Stomach smooth muscle (tissue), 2 donors: Measurements from ENCODE around the gene BMPER.

Source experiments
- H3K27ac ChIP-seq: one replicate; pipeline ENCODE4 v1.7.0; 2013; ENCODE audit warnings: mild to moderate bottlenecking, low read length, inconsistent platforms
- H3K27me3 ChIP-seq, 2 donors: one replicate each; pipeline ENCODE4 v1.7.0; 2013; ENCODE audit warnings: low read length in 2 of 2; ENCODE audit not compliant: insufficient read depth in 2 of 2, control insufficient read depth in 1 of 2
- H3K36me3 ChIP-seq, 2 donors: one replicate each; pipeline ENCODE4 v1.7.0; 2013; ENCODE audit warnings: low read length in 2 of 2; ENCODE audit not compliant: control insufficient read depth in 2 of 2, insufficient read depth in 2 of 2
- H3K4me1 ChIP-seq: one replicate; pipeline ENCODE4 v1.7.0; 2013; ENCODE audit warnings: low read length; ENCODE audit not compliant: control insufficient read depth, insufficient read depth
- H3K4me3 ChIP-seq, 2 donors: one replicate each; pipeline ENCODE4 v1.7.0; 2013; ENCODE audit warnings: low read length in 2 of 2
- H3K9ac ChIP-seq, 2 donors: one replicate each; pipeline ENCODE4 v1.7.0; 2013; ENCODE audit warnings: low read length in 2 of 2, mild to moderate bottlenecking in 1 of 2
- H3K9me3 ChIP-seq, 2 donors: one replicate each; pipeline ENCODE4 v1.7.0; 2013; ENCODE audit warnings: low read length in 2 of 2; ENCODE audit not compliant: control insufficient read depth in 2 of 2
- donor health status: healthy.
- donor health status: Pancreatic carcinoma.

BMPER gene

DNA sequence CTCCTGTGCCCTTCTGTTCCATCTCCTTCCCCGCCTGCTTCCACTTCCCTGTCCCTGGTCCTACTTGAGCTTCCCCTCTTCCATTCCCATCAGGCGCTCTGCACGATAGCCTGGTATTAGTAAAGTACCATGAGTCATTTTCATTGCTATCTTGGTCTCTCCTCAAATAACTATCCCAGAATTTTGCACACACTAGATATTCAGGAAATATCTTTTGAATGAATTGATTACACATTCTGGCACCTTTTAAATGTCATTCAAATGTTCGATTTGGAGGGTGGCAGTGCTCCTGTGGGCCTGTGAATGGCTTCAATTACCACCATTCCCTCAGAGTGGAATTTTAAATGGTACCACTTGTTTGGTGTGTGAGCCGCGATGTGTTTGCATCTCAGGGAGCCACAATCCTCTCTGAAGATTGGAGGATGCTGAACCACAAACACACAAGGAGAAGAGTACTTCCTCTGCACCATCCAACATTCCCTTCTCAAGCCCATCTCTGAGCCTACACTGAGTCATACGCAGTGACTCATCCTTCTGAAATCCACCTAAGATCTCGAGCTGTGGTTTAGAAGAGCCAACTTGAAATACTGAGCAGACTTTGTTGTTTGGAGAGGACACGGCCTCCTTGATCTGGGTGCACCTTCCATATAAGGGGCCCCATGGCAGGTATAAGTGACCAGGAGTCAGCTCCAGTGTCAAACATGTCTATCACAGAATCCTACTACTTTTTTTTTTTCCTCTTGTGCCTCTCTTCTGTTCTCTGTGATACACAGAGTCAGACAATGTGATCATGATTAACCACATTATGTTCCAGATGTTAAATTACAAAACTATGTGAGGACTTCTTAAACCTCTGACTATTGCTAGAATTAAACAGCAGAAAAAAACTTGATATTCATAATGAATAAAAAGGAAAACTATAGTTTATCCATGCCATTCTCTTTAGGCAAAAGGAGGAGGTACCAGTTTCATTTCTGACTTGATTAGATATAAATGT, 81.9 kb downstream of the BMPER start:
- Histone ChIP-seq H3K27ac (no peak overlapping the region), H3K4me3 (no peak overlapping the region), H3K27me3 (no peaks in the 10 kb centered on the region), H3K36me3 (no peaks in the 10 kb centered on the region), H3K4me1 (no peaks in the 10 kb centered on the region), H3K9ac (no peak overlapping the region), H3K9me3 (no peaks in the 10 kb centered on the region)

DNA sequence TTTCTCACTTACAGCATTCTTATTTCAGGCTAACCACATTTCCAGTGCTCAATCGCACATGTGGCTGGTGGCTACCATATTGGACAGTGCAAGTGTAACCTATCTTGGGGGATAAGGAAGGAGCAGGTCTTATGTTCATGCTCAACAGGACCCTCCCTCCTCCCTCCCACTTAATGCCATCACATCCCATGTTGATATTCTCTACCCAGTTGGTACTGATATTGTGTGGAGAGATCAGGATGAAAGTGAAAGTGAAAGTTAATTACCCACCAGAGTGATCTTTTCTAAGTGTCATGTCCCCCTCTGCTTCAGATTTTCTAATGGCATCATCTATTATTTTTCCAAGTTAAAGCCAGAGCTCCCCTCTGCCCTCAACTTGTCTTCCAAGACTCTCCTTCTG, 91.6 kb downstream of the BMPER start:
- H3K4me1 ChIP-seq = no peaks in the 10 kb centered on the region
- no peak overlapping the region for H3K4me3 ChIP-seq
- no peaks in the 10 kb centered on the region for H3K27me3 ChIP-seq
- H3K36me3 ChIP-seq = peaks cover 0 to 2% of the 10 kb centered on the region in 2 donors
- no peaks in the 10 kb centered on the region for H3K9me3 ChIP-seq
- H3K27ac ChIP-seq = no peak overlapping the region
- H3K9ac ChIP-seq = no peak overlapping the region

DNA sequence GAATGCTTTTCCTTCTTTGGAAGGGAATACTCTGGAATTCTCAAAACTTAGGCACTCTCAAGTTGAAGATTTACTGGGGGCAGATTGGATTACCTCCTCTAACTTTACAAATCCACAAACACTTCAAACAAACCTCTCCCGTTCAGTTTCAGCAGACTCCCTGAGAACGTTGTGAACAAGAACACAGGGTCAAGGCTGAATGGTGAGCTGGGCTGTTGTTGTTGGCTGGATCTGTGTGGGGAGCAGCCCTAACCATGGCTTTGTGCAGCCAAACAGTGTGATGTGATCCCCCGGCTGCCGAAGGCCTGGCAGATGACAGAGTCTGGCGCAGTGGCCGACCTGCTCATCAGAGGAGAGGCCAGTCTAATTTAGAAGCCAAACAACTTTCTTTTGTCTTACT, 93.1 kb downstream of the BMPER start:
- no peak overlapping the region for H3K4me3 ChIP-seq
- no peaks in the 10 kb centered on the region for H3K9me3 ChIP-seq
- H3K36me3 ChIP-seq = peaks cover 0 to 2% of the 10 kb centered on the region in 2 donors
- H3K27me3 ChIP-seq = no peaks in the 10 kb centered on the region
- no peak overlapping the region for H3K27ac ChIP-seq
- no peaks in the 10 kb centered on the region for H3K4me1 ChIP-seq
- H3K9ac ChIP-seq = no peak overlapping the region

GRCh38 chr7:34011017-34011695, 105.8 kb downstream of the BMPER start:
- H3K36me3 ChIP-seq = no peaks in the 10 kb centered on the region
- H3K4me1 ChIP-seq = peaks cover 3% of the 10 kb centered on the region
- no peaks in the 10 kb centered on the region for H3K9me3 ChIP-seq
- no peak overlapping the region for H3K27ac ChIP-seq
- H3K27me3 ChIP-seq = no peaks in the 10 kb centered on the region
- no peak overlapping the region for H3K9ac ChIP-seq
- H3K4me3 ChIP-seq = no peak overlapping the region

DNA sequence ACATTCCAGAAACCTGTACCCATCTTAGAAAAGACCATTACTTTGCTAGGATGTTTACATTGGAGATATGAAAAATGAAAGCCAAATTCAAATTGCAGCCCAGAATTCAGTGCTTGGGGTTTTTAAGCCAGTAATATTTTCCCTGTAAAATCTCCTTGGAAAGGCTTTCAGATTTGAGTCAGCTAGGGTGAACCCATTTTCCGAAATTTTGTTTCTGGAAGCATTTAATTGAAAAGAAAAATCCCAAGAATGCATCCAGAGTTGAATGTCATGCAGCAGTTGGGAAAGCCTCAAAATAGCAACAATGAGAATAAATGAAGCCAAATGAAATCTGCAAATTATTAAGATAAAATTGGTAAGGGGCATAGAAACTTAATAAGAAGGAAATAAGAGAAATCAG, 106.4 kb downstream of the BMPER start:
- no peak overlapping the region for H3K27ac ChIP-seq
- no peak overlapping the region for H3K4me3 ChIP-seq
- peaks cover 3% of the 10 kb centered on the region for H3K4me1 ChIP-seq
- no peak overlapping the region for H3K9ac ChIP-seq
- no peaks in the 10 kb centered on the region for H3K27me3 ChIP-seq
- no peaks in the 10 kb centered on the region for H3K36me3 ChIP-seq
- no peaks in the 10 kb centered on the region for H3K9me3 ChIP-seq

GRCh38 chr7:34013421-34013820, 108.1 kb downstream of the BMPER start:
- Histone ChIP-seq H3K27me3 (no peaks in the 10 kb centered on the region), H3K9me3 (no peaks in the 10 kb centered on the region), H3K4me1 (peaks cover 3% of the 10 kb centered on the region), H3K9ac (no peak overlapping the region), H3K27ac (no peak overlapping the region), H3K4me3 (no peak overlapping the region), H3K36me3 (no peaks in the 10 kb centered on the region)

GRCh38 chr7:34015651-34016050, 110.3 kb downstream of the BMPER start:
- H3K27me3 ChIP-seq = no peaks in the 10 kb centered on the region
- H3K36me3 ChIP-seq = no peaks in the 10 kb centered on the region
- H3K27ac ChIP-seq = no peak overlapping the region
- no peak overlapping the region for H3K9ac ChIP-seq
- H3K4me1 ChIP-seq = peaks cover 3% of the 10 kb centered on the region
- no peak overlapping the region for H3K4me3 ChIP-seq
- no peaks in the 10 kb centered on the region for H3K9me3 ChIP-seq

DNA sequence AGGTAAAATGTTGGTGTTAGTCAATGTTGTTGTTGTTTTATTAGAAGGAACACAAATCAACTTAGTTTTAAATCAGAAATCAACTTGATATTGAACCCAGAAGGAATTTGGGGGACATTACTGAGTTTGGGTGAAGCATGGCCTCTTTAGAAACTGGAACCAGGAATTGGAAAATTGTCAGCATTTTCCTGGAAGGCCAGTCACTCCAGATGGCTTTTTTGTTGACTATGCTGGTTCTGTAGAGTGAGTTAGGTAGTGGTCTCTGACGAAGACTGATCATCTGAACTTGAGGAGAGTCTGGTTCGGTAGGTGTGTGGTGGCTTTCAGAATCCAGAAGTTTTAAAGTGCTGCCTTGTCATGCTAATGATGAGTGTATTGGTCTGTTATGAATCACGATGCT, 111.5 kb downstream of the BMPER start:
- no peaks in the 10 kb centered on the region for H3K36me3 ChIP-seq
- H3K9me3 ChIP-seq = no peaks in the 10 kb centered on the region
- no peaks in the 10 kb centered on the region for H3K4me1 ChIP-seq
- no peak overlapping the region for H3K9ac ChIP-seq
- H3K4me3 ChIP-seq = no peak overlapping the region
- H3K27ac ChIP-seq = no peak overlapping the region
- no peaks in the 10 kb centered on the region for H3K27me3 ChIP-seq

GRCh38 chr7:34019301-34019790, 114.0 kb downstream of the BMPER start:
- Histone ChIP-seq H3K9ac (no peak overlapping the region), H3K36me3 (no peaks in the 10 kb centered on the region), H3K27ac (no peak overlapping the region), H3K9me3 (no peaks in the 10 kb centered on the region), H3K4me1 (no peaks in the 10 kb centered on the region), H3K4me3 (no peak overlapping the region), H3K27me3 (no peaks in the 10 kb centered on the region)

- H3K4me3 ChIP-seq = no peak overlapping the region
- H3K36me3 ChIP-seq = no peaks in the 10 kb centered on the region
- no peak overlapping the region for H3K9ac ChIP-seq
- H3K9me3 ChIP-seq = no peaks in the 10 kb centered on the region
- peaks cover 11% of the 10 kb centered on the region for H3K4me1 ChIP-seq
- no peak overlapping the region for H3K27ac ChIP-seq
- H3K27me3 ChIP-seq = no peaks in the 10 kb centered on the region
Measured at GRCh38 chr7:34022626-34023025, 117.3 kb downstream of the BMPER start.
